HuH-7 (cell line): Measurements from ENCODE around the gene RBM42.
A peak's percentile ranks its signal among the peaks of the same experiment; 100 is the strongest.
"Not testable (repeated sequence)": the region's sequence is repeated elsewhere in the genome, so short reads cannot be mapped to it uniquely, and the experiment has no call there.

Source experiments
- DNase-seq: peaks from one replicate; pipeline ENCODE4 v3.0.0; 2011; ENCODE audit warnings: low spot score

RBM42 gene, protein sequence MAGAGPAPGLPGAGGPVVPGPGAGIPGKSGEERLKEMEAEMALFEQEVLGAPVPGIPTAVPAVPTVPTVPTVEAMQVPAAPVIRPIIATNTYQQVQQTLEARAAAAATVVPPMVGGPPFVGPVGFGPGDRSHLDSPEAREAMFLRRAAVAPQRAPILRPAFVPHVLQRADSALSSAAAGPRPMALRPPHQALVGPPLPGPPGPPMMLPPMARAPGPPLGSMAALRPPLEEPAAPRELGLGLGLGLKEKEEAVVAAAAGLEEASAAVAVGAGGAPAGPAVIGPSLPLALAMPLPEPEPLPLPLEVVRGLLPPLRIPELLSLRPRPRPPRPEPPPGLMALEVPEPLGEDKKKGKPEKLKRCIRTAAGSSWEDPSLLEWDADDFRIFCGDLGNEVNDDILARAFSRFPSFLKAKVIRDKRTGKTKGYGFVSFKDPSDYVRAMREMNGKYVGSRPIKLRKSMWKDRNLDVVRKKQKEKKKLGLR

DNA sequence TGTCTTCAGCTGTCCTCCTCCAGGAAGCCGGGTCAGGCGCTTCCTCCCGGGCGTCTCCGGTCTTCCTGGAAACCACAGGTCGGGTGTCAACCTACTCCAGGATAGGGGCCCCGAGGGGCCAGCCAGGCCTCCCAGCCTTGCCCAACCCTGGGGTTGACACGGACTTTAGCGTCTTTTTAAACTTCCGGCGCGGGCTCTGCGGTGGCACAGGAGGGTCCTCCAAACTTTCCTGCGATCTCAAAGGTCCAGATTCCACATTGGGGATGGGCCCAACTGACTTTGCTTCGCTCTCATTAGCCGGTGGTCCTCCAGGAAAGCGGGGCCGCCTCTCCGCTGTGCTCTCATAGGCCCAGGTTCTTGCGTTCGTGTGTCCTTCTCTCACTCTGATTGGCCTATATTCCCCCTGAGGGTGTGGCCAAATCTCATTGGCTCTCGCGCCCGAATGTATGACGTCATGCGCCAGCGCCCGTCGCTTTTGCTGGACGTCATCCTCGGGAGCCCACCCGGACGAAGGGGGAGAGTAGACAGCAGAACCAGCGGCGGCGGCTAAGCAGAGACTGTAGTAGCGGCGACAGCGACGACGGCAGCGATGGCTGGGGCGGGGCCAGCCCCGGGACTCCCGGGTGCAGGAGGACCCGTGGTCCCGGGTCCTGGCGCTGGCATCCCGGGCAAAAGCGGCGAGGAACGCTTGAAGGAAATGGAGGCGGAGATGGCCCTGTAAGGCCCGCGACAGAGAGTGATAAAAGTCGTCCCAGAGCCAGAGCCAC lies at the start of gene RBM42:
Gene RBM42 (plus strand): TSS at position 472 of the 767 bp plus-strand sequence. CDS start 118 bp downstream, at position 590.
- peak; percentile 100 for DNase-seq

DNA sequence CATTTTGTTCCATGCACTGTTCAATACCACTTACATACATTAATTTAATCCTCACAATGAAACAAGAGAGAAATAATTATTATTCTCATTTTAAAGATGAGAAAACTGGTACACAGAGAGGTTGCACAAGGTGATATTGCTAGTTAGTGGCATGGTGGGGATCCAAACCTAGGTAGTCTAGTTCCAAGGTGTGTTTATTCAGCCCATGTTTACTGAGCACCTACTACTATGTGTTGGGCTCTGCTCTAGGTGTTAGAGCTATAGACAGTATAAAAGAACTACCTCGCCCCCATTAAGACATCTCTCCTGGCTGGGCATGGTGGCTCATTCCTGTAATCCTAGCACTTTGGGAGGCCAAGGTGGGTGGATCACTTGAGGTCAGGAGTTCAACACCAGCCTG lies 46.1 kb upstream of the RBM42 start:
- DNase-seq, result no peak

DNA sequence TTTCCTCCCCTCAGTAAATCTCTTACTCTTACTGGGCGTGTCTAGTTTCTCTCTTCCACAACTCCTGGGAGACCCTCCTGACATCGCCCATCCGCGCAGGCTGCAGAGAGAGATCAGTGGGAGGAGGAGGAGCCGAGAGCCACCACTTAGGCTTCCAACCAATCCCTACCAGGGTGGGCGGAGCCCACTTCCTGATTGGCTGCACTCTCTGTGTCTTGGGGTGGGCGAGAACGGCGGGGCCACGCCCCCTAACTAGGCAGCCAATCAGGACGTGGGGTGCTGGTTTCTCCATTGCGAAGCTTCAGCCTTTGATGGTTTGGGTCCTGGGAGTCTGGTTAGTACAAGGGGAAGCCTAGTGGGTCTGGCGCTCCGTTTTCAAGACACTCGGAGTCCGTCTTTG lies 43.0 kb upstream of the RBM42 start, which contains the start of gene PMIS2:
Gene PMIS2 (plus strand): TSS at position 326 of the 400 bp plus-strand sequence. CDS start 87 bp downstream, outside the sequence.
- no peak for DNase-seq

DNA sequence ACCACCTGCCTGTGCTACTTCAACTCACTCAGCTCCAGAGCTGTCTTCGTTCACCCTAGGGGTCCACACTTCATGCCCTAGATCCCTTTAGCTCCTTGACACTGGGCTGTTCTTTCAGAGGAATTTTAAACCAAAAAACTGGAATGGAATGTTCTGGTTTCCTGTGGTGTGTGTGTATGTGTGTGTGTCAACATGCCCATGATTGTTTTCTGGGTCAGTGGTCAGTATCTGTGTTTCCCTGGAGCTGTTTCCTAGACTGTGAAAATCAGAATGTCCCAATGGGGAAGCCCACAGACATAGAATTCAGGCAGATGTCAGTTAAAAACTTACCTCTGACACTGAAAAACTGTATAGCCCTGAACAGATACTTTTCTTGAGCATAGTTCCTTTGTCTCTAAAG lies 41.5 kb upstream of the RBM42 start:
- DNase-seq, result no peak

DNA sequence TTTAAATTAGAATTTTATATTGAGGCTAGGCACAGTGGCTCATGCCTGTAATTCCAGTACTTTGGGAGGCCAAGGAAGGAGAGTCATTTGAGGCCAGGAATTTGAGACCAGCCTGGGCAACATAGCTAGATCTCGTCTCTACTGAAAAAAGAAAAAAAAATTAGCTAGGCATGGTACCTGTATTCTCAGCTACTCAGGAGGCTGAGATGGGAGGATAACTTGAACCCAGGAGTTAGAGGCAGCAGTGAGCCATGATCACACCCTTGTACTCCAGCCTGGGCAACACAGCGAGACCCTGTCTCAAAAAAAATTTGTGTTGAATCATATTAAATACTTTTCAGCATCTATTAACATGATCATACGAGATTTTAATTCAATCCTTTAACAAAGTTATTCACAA lies 38.0 kb upstream of the RBM42 start:
- DNase-seq, result no peak

DNA sequence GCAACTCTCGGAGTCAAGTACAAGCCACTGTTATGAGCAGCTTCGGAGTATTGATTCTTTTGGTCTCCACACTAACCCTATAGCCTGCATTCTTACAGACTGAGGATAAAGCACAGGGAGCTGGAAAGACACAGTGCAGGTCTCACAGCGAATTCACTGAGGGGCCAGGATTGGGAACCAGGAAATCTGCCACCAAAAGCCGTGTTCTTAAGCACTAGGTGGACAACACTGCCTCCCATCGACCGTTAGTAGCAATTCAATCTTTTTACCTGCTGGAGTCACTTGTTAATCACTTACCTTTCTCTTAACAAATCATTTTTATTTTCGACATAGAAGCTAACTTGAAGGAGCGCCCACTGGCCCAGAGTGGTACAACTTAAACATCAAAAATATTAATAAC lies 36.6 kb upstream of the RBM42 start:
- DNase-seq, result peak; percentile 52

DNA sequence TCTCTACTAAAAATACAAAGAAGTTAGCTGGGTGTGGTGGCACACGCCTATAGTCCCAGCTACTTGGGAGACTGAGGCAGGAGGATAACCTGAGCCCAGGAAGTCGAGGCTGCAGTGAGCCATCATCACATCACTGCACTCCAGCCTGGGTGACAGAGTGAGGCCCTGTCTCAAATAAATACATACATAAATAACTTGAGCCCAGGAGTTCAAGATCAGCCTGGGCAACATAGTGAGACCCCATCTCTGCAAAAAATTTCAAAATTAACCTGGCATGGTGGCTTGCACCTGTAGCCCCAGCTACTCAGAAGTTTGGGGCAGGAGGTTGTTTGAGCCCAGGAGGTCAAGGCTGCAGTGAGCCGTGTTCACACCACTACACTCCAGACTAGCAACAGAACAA lies 33.8 kb upstream of the RBM42 start:
- DNase-seq, result not testable (repeated sequence)

DNA sequence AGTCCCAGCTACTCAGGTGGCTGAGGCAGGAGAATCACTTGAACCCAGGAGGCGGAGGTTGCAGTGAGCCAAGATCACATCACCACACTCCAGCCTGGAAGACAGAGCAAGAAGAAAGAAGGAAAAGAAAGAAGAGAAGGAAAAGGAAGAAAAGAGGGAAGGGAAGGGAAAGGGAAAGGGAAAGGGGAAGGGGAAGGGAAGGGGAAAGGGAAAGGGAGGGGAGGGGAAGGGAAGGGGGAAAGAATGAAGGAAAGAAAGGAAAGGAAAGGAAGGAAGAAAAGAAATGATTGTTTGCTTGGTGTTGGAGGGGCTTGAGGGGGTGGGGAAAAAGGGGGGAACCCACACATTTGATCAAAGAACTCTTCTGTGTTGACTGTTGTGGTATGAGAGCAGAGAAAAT lies 32.9 kb upstream of the RBM42 start:
- no peak for DNase-seq

DNA sequence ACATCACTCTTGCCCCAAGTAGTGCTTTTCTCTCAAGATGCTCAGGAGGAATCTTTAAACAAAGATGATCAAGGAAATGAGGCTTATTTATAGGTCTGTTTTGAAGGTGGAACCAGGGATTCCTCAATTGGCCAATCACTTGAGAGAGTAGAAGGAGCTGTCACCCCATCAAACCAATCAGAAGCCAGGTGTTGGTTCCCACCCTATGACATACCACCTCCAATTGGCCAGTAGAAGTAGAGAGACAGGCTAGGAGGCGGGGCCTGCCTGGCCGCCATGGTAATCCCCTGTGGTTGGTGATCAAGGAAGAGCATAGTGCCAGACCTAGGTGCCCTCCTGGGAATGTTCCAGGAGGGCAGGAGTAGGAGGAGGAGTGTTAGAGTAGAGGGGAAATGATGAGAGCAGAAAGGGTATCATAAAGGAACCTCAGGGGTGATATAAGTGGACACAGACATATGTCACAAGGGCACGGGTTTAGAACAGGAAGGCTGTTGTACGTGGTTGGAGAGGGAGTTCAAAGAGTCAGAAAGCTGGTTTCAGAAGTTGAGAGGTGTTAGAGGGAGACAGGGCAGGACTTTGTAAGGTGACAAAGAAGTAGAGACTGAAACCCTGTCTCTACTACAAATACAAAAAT lies 32.4 kb upstream of the RBM42 start:
- no peak for DNase-seq

DNA sequence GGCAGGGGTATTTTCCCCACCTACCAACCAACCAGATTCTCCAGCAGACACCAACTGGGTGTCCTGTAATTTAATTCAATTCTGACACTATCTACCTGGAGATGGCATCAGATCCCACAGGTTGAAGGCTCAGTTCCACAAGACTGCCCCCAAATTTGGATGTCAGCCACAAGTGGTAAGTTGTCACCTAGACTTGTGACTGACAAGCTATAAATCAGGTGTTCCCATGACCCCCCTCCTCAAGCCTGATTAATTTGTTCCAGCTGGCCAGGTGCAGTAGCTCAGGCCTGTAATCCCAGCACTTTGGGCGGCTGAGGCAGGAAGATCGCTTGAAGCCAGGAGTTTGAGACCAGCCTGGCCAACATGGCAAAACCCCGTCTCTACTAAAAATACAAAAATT lies 26.9 kb upstream of the RBM42 start:
- DNase-seq, result no peak

DNA sequence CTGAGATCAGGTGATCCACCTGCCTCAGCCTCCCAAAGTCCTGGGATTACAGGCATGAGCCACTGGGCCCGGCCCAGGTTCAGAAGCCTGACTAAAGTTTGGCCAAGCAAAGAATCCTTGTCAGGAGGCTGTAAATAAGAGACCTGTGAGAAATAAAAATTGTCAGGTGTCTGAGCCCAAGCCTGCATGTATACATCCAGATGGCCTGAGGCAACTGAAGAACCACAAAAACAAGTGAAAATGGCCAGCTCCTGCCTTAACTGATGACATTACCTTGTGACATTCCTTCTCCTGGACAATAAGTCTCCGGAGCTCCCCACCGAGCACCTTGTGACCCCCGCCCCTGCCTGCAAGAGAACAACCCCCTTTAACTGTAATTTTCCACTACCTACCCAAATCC lies 24.4 kb upstream of the RBM42 start:
- DNase-seq, result not testable (repeated sequence)

DNA sequence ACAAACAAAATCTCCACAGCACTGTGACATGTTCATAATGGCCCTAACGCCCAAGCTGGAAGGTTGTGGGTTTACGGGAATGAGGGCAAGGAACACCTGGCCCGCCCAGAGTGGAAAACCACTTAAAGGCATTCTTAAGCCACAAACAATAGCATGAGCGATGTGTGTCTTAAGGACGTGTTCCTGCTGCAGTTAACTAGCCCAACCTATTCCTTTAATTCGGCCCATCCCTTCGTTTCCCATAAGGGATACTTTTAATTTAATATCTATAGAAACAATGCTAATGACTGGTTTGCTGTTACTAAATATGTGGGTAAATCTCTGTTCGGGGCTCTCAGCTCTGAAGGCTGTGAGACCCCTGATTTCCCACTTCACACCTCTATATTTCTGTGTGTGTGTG lies 21.7 kb upstream of the RBM42 start:
- not testable (repeated sequence) for DNase-seq

DNA sequence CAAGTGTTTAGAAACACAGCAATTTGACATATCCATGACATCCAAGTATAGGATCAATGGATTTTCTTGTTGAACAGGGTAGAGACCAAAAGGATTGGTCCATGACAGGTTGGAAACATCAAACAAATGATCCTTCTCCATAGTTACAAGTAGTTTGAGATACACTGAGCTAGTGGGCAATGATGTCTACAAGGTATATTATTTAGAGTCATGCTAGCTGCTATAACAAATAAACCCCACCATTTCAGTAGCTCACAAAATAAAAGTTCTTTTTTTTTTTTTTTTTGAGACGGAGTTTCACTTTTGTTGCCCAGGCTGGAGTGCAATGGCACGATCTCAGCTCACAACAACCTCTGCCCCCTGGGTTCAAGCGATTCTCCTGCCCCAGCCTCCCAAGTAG lies 21.2 kb upstream of the RBM42 start:
- DNase-seq, result no peak

DNA sequence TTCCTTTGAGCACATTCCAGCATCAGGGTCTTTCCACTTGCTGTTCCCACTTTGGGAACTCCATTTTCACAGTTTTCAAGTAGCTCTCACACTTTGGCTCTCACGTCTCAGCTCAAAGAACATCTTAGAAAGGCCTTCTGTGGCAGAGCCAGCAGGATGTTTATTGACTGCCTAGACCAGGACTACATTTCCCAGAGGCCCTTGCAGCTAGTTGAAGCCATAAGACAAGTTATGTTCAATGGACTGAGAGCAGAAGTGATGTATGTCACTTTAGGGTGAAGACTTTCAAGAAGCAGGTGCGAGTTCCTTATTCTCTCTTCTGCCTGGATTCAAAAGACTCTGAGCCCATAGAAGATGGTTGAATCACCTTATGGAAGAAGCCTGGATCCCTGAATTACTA lies 20.6 kb upstream of the RBM42 start:
- no peak for DNase-seq

DNA sequence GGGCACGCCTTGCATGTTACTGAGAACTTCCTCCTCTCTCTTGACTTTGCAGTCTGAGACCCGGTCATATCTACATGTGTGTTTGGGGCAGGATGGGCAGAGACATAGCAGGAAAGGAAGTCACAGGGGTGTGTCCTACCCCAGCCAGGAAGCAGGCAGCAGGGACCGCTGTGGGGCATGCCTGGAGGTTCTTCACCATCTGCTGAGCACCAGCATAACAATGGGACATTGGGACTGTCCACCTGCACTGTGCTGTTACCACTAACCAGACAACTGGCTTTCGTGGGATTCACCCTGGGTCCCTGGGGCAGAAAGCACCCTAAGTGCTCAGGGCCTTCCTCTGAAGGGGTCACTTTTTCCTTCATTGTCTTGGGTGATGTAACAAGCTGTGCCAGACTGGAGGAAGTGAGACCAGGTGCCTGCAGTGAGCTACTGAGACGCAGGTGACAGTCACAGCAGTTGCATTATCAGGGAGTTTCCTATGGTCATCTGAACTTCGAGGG lies 18.9 kb upstream of the RBM42 start:
- DNase-seq, result no peak

DNA sequence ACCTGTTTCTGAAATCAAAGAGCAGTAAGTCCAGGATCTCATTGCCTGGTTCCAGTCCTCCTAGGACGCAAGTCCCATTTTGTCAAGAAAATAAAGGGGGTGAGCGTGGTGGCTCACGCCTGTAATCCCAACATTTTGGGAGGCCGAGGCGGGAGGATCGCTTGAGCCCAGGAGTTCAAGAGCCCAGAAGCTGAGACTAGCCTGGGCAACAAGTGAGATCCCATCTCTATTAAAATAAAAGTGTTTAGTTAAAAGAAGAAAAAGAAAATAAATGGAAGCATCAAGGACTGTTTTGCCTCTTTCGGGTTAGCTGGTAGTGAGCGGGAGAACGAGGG lies 16.6 kb upstream of the RBM42 start:
- DNase-seq, result no peak

DNA sequence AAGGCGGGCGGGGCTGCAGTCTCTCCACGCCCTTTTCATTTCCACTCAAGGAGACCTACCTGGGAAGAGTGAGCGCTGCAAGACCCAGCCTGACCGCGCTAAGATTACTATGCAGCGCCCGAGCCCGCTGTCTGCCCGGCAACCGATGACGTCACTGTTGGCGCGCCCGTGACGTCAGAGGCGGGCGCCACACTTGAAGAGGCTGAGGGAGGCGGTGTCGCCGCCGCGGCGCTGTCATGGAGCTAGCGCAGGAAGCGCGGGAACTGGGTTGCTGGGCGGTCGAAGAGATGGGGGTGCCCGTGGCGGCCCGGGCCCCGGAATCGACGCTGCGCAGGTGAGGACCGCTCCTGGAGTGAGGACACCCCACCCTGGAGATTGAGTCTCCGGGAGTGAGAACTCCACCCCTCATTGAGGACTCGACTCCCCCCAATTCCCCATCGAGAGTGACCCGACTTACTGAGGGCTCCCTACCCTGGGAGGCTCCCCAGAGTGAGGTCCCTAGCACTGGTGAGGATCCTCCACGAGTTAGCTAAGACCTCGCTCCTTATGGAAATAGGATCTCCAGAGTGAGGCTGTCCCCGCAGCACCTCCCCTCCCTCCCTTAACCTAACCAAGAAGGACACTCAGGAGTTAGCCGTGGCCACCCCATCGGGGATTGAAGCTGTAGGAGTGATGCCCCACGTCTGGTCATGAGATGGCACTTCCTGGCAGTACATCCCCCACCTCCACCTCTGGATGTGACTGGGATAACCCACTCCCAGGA lies 16.1 kb upstream of the RBM42 start, which contains the start of gene HAUS5:
Gene HAUS5 (plus strand): TSS at position 177 of the 763 bp plus-strand sequence. CDS start 60 bp downstream, at position 237.
- peak; percentile 92 for DNase-seq

DNA sequence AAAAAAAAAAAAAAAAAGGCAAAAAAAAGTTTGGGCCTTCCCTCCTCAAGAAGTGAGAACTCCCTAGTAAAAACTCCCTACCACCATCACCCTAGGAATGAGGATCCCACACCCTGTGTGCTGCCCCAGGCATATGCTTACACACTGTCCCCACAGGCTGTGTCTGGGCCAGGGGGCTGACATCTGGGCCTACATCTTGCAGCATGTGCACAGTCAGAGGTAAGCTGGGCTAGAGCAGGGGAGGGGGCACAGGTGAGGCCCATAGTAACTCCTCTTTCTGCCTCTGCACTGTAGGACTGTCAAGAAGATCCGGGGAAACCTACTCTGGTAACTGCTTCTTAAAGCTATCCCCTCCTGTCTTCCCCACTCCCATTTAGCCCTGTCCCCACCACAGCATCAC lies 15.3 kb upstream of the RBM42 start:
- DNase-seq, result no peak

DNA sequence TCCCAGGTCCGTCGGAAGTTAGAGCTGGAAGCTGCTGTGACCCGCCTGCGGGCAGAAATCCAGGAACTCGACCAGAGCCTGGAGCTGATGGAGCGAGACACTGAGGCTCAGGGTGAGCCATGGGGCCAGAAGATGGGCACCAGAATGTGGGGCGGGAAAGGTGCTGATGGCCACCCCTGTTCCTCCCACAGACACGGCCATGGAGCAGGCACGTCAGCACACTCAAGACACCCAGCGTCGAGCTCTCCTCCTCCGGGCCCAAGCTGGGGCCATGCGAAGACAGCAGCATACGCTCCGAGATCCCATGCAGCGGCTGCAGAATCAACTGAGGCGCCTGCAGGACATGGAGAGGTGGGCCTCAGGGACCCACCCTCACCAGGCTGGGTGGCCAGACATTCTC lies 13.8 kb upstream of the RBM42 start:
- no peak for DNase-seq

DNA sequence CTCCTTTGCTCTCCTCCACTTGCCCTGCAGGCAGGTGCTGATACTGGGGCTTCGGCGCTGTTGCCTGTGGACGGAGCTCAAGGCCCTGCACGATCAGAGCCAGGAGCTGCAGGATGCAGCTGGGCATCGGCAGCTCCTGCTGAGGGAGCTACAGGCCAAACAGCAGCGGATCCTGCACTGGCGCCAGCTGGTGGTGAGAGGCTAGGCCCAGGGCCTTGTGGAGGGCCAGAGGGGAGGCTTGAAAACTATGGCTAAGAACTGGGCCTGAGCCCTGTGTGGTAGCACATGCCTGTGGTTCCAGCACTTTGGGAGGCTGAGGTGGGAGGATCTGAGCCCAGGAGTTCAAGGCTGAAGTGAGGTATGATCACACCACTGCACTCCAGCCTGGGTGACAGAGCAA lies 10.0 kb upstream of the RBM42 start:
- DNase-seq, result no peak

DNA sequence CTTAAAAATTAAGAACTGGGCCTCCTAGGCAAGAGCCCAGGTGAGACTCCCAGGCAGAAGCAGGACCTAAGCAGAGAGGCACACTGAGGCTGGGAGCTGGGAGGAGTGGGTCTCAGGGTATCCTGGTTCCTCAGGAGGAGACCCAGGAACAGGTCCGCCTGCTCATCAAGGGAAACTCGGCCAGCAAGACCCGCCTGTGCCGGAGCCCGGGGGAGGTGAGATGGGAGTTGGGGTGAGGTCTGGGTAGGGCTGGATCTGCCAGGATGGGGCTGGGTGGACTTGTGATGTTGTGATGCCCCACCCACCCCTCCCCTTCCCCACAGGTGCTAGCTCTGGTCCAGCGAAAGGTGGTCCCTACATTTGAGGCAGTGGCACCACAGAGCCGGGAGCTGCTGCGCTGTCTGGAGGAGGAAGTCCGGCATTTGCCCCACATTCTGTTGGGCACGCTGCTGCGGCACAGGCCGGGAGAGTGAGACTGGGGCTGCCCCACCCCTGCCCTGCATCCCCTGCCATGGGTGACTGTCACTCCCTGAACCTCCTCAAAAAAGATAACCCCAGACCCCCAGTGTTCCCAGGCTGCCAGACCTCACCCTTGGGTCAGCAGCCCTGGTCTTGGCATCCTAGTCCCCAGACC lies 9.4 kb upstream of the RBM42 start:
- DNase-seq, result no peak
